ENCODE measurements around the gene VAV1. TPM values are rescaled to one million over a fixed set of nuclear protein-coding genes. Genes with fewer than 3 reads are reported as not detected.

Gene VAV1
- total and polyA plus RNA-seq, 7 experiments from 2014 or later, result 26.2 to 132 (median 97.2) TPM

DNA sequence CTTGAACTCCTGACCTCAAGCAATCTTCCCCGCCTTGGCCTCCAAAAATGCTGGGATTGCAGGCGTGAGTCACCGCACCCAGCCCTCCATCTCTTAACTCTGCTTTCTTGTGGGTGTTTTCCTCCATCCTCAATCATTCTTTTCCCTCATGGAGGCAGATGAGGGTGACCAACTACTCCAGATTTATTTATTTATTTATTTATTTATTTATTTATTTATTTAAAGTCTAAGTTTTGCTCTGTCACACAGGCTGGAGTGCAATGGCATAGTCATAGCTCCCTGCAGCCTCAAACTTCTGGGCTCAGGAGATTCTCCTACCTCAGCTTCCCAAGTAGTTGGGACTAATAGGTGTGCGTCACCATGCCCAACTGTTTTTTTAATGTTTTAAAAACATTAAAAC, 14.9 kb downstream of the VAV1 start:
- Mint-ChIP-seq H3K27me3 (no peaks in the 10 kb centered on the region), H3K36me3 (peaks cover 7 to 45% (median 26%) of the 10 kb centered on the region in 5 donors)
- POLR2A ChIA-PET, result interaction anchor here (1.1 kb wide), 1 partner anchor 15 kb away, joined by 3 read pairs; the partner anchor contains the start of gene VAV1

DNA sequence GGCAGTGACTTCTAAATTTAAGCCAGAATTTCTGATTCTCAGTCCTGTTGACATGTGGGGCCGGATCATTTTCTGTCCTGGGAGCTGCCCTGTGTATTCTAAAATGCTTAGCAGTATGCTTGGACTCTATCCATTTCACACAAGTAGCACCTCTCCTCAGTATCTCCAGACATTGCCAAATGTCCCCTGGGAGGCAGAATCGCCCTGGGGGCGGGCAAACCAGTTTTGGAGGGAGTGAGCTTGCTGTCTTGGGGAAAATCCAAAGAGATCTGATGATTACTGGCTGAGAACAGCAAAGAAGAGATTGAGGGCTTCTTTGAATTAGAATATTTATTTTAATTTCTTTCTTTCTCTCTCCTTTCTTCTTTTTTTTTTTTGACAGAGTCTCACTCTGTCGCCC, 16.4 kb downstream of the VAV1 start:
- Histone ChIP-seq H3K9me3 (ENCODE audit: control insufficient read depth in 2 of 3, low read length in 3 of 3) (no peaks in the 10 kb centered on the region), H3K27me3 (ENCODE audit: control insufficient read depth in 2 of 2, insufficient read depth in 2 of 2, low read length in 2 of 2) (no peaks in the 10 kb centered on the region), H3K27ac (ENCODE audit: low read depth, low read length) (no peak overlapping the region), H3K36me3 (ENCODE audit: control insufficient read depth in 2 of 3, insufficient read depth in 3 of 3, low read length in 3 of 3) (peaks cover 0 to 22% (median 11%) of the 10 kb centered on the region in 3 experiments), H3K4me1 (ENCODE audit: control insufficient read depth in 2 of 2, insufficient read depth in 2 of 2, low read length in 2 of 2) (peaks cover 6 to 53% of the 10 kb centered on the region in 2 donors), H3K4me3 (ENCODE audit: low read length) (no peak overlapping the region)
- Mint-ChIP-seq H3K27me3 (no peaks in the 10 kb centered on the region), H3K4me1 (peaks cover 58 to 88% (median 74%) of the 10 kb centered on the region in 7 donors), H3K4me3 (peak overlapping the region in 7 of 10 donors; percentile 13 to 62 (median 49)), H3K27ac (peak overlapping the region in 8 of 9 donors; percentile 28 to 87 (median 75)), H3K9me3 (peaks cover 0 to 4% (median 0%) of the 10 kb centered on the region in 11 donors), H3K36me3 (peaks cover 7 to 57% (median 33%) of the 10 kb centered on the region in 5 donors)
- no peak for DNase-seq
- CTCF ChIA-PET, result no interaction called here
- ATAC-seq, result no peak
- POLR2A ChIA-PET, result no interaction called here
- intact Hi-C loops (cut with micrococcal nuclease), result no loop called here

More for the DNA sequence above, 14.9 kb downstream of the VAV1 start:
- Histone ChIP-seq H3K9me3 (ENCODE audit: control insufficient read depth in 2 of 3, low read length in 3 of 3) (no peaks in the 10 kb centered on the region), H3K27me3 (ENCODE audit: control insufficient read depth in 2 of 2, insufficient read depth in 2 of 2, low read length in 2 of 2) (no peaks in the 10 kb centered on the region), H3K4me1 (ENCODE audit: control insufficient read depth in 2 of 2, insufficient read depth in 2 of 2, low read length in 2 of 2) (peaks cover 12 to 43% of the 10 kb centered on the region in 2 donors), H3K36me3 (ENCODE audit: control insufficient read depth in 2 of 3, insufficient read depth in 3 of 3, low read length in 3 of 3) (peaks cover 0 to 22% (median 11%) of the 10 kb centered on the region in 3 experiments), H3K4me3 (ENCODE audit: low read length) (no peak overlapping the region), H3K27ac (ENCODE audit: low read depth, low read length) (no peak overlapping the region)
- Mint-ChIP-seq H3K4me3 (no peak overlapping the region), H3K4me1 (peaks cover 48 to 86% (median 69%) of the 10 kb centered on the region in 7 donors), H3K27ac (peak overlapping the region in 4 of 9 donors; percentile 15 to 81 (median 52)), H3K9me3 (no peaks in the 10 kb centered on the region)
- intact Hi-C loops (cut with micrococcal nuclease), result no loop called here
- CTCF ChIA-PET, result no interaction called here
- DNase-seq, result no peak
- no peak for ATAC-seq

DNA sequence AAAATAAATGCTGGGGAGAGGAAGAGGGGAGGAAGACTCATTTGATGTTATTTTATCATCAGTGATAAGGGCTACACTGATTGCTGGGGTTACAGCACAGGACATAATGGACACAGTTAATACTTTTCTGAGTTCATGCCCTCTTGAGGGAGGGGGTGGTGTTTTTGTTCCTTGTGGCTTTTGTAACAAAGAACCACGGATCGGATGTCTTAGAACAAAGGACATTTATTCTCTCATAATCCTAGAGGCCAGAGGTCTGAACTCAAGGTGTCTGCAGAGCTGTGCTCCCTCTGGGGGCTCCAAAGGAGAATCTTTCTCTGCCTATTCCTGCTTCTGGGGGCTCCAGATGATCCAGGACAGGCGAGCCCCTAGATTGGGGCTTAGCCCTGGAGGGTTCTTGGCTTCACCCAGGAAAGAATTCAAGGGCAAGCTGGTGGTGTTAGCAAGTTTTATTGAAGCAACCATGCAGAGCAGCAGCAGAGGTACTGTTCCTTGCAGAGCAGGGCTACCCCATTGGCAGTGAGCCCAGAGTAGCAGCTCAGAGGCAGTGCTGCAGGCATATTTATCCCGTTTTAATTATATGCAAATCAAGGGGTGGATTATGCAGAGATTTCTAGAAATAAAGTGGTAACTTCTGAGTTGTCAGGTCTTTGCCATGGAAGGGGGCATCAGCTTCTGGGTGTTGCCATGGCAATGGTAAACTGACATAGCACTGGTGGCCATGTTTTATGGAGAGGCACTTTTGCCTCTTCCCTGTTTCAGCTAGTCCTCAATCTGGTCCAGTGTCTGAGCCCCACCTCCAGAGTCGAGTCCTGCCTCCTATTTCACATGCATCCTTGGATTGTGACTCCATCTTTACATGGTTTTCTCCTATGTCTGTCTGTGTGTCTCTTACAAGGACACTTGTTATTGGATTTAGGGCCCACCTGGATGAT, 18.0 kb downstream of the VAV1 start:
- Mint-ChIP-seq H3K36me3 (peaks cover 7 to 60% (median 41%) of the 10 kb centered on the region in 5 donors), H3K9me3 (peaks cover 0 to 11% (median 1%) of the 10 kb centered on the region in 11 donors), H3K27me3 (no peaks in the 10 kb centered on the region), H3K27ac (peak overlapping the region; percentile 29 to 93 (median 81)), H3K4me3 (peak overlapping the region in 9 of 10 donors; percentile 29 to 82 (median 62)), H3K4me1 (peaks cover 50 to 89% (median 76%) of the 10 kb centered on the region in 7 donors)
- Histone ChIP-seq H3K9me3 (ENCODE audit: control insufficient read depth in 2 of 3, low read length in 3 of 3) (no peaks in the 10 kb centered on the region), H3K27ac (ENCODE audit: low read depth, low read length) (peak overlapping the region; percentile 41), H3K4me3 (ENCODE audit: low read length) (no peak overlapping the region), H3K27me3 (ENCODE audit: control insufficient read depth in 2 of 2, insufficient read depth in 2 of 2, low read length in 2 of 2) (no peaks in the 10 kb centered on the region), H3K4me1 (ENCODE audit: control insufficient read depth in 2 of 2, insufficient read depth in 2 of 2, low read length in 2 of 2) (peaks cover 6 to 55% of the 10 kb centered on the region in 2 donors), H3K36me3 (ENCODE audit: control insufficient read depth in 2 of 3, insufficient read depth in 3 of 3, low read length in 3 of 3) (peaks cover 0 to 16% (median 11%) of the 10 kb centered on the region in 3 experiments)
- peak in 1 of 9 donors; percentile 23 for DNase-seq
- ChIA-PET POLR2A (interaction anchor here (0.7 to 4.3 kb wide), 6 partner anchors 9 to 41 kb away, joined by 3 to 26 read pairs (median 4); partner anchors contain the start of gene VAV1), CTCF (interaction anchor here (1.0 kb wide), 1 partner anchor 17 kb away, joined by 5 read pairs; the partner anchor contains the start of gene VAV1)
- ATAC-seq, result no peak
- intact Hi-C loops (cut with micrococcal nuclease), result no loop called here

DNA sequence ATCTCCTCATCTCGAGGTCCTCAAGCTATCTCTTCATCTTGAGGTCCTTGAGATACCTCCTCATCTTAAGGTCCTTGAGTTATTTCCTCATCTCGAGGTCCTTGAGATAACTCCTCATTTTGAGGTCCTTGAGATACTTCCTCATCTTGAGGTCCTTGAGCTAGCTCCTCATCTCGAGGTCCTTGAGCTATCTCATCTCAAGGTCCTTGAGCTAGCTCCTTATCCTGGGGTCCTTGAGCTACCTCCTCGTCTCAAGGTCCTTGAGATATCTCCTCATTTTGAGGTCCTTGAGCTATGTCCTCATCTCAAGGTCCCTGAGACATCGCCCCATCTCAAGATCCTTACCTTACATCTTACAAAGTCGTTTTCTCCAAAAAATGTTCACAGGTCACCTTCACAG, 18.7 kb downstream of the VAV1 start:
- POLR2A ChIA-PET, result interaction anchor here (0.8 to 4.3 kb wide), 4 partner anchors 10 to 40 kb away, joined by 3 to 26 read pairs (median 8); partner anchors contain the start of gene VAV1
- Histone ChIP-seq H3K4me1 (ENCODE audit: control insufficient read depth in 2 of 2, insufficient read depth in 2 of 2, low read length in 2 of 2) (peaks cover 6 to 58% of the 10 kb centered on the region in 2 donors), H3K36me3 (ENCODE audit: control insufficient read depth in 2 of 3, insufficient read depth in 3 of 3, low read length in 3 of 3) (peaks cover 0 to 17% (median 11%) of the 10 kb centered on the region in 3 experiments), H3K4me3 (ENCODE audit: low read length) (no peak overlapping the region), H3K9me3 (ENCODE audit: control insufficient read depth in 2 of 3, low read length in 3 of 3) (no peaks in the 10 kb centered on the region), H3K27me3 (ENCODE audit: control insufficient read depth in 2 of 2, insufficient read depth in 2 of 2, low read length in 2 of 2) (no peaks in the 10 kb centered on the region), H3K27ac (ENCODE audit: low read depth, low read length) (peak overlapping the region; percentile 41)
- Mint-ChIP-seq H3K9me3 (peaks cover 0 to 11% (median 1%) of the 10 kb centered on the region in 11 donors), H3K27me3 (no peaks in the 10 kb centered on the region), H3K27ac (peak overlapping the region; percentile 18 to 93 (median 82)), H3K4me1 (peaks cover 51 to 90% (median 78%) of the 10 kb centered on the region in 7 donors), H3K36me3 (peaks cover 3 to 63% (median 40%) of the 10 kb centered on the region in 5 donors), H3K4me3 (peak overlapping the region in 6 of 10 donors; percentile 29 to 82 (median 55))
- intact Hi-C loops (cut with micrococcal nuclease), result no loop called here
- DNase-seq, result no peak
- no peak for ATAC-seq
- CTCF ChIA-PET, result interaction anchor here (1.0 kb wide), 1 partner anchor 18 kb away, joined by 5 read pairs; the partner anchor contains the start of gene VAV1

DNA sequence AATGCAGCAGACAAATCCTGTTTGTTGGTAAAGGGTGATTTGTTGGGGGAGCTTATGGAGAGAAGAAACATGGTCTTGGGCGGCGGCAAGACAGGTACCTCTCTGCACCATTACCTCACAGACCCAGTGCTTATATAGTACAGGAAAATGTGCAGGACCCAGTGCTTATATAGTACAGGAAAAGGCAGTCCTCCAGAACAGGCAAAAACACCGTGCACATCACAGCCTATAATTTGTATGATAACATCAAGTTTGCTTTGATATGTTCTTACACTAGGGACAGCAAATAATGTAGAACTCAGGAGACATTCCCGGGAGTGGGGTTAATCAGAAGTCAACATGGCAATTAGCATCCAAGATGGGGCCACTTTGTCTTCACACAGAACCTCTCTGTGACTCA, 20.9 kb downstream of the VAV1 start:
- POLR2A ChIA-PET, result interaction anchor here (1.5 to 4.3 kb wide), 3 partner anchors 8 to 21 kb away, joined by 4 to 26 read pairs (median 4); partner anchors contain the start of gene VAV1

DNA sequence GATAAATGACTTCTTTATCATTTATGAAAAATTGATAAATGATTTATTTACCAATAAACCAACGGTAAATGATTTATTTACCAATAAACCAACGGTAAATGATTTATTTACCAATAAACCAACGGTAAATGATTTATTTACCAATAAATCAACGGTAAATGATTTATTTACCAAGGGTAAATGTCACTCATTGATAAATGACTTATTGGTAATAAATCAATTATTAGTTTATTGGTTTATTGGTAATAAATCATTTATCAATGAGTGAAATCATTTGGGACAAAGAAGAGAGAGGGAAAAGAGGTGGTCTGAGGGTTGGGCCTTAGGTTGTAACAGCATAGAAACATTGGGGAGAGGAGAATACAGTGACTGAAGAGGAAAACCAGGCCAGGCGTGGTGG, 21.5 kb downstream of the VAV1 start:
- POLR2A ChIA-PET, result interaction anchor here (1.6 kb wide), 1 partner anchor 22 kb away, joined by 4 read pairs; the partner anchor contains the start of gene VAV1
- CTCF ChIA-PET, result no interaction called here
- H3K27me3 ChIP-seq (ENCODE audit: control insufficient read depth in 2 of 2, insufficient read depth in 2 of 2, low read length in 2 of 2), result no peaks in the 10 kb centered on the region
- intact Hi-C loops (cut with micrococcal nuclease), result loop anchor here in 1 of 2 donors (1.0 kb wide), 1 partner anchor 7 kb away; no protein-coding TSS in a partner anchor
- Mint-ChIP-seq H3K9me3 (peaks cover 0 to 11% (median 2%) of the 10 kb centered on the region in 11 donors), H3K27me3 (no peaks in the 10 kb centered on the region), H3K27ac (peak overlapping the region; percentile 42 to 85 (median 79)), H3K4me1 (peaks cover 59 to 98% (median 81%) of the 10 kb centered on the region in 7 donors), H3K4me3 (peak overlapping the region in 7 of 10 donors; percentile 4 to 62 (median 12)), H3K36me3 (peaks cover 8 to 68% (median 40%) of the 10 kb centered on the region in 5 donors)
- H3K4me1 ChIP-seq (ENCODE audit: control insufficient read depth in 2 of 2, insufficient read depth in 2 of 2, low read length in 2 of 2), result peaks cover 6 to 59% of the 10 kb centered on the region in 2 donors
- no peaks in the 10 kb centered on the region for H3K9me3 ChIP-seq (ENCODE audit: control insufficient read depth in 2 of 3, low read length in 3 of 3)
- DNase-seq (no peak), ATAC-seq (no peak)
- H3K4me3 ChIP-seq (ENCODE audit: low read length), result no peak overlapping the region
- H3K36me3 ChIP-seq (ENCODE audit: control insufficient read depth in 2 of 3, insufficient read depth in 3 of 3, low read length in 3 of 3), result peaks cover 0 to 16% (median 11%) of the 10 kb centered on the region in 3 experiments
- no peak overlapping the region for H3K27ac ChIP-seq (ENCODE audit: low read depth, low read length)

More for the DNA sequence above, 20.9 kb downstream of the VAV1 start:
- peaks cover 0 to 11% (median 2%) of the 10 kb centered on the region in 11 donors for H3K9me3 Mint-ChIP-seq
- no peak for DNase-seq
- no peaks in the 10 kb centered on the region for H3K27me3 Mint-ChIP-seq
- ATAC-seq, result peak; percentile 41
- H3K4me1 Mint-ChIP-seq, result peaks cover 59 to 99% (median 83%) of the 10 kb centered on the region in 7 donors
- Histone ChIP-seq H3K27ac (ENCODE audit: low read depth, low read length) (peak overlapping the region; percentile 36), H3K36me3 (ENCODE audit: control insufficient read depth in 2 of 3, insufficient read depth in 3 of 3, low read length in 3 of 3) (peaks cover 0 to 16% (median 11%) of the 10 kb centered on the region in 3 experiments), H3K4me1 (ENCODE audit: control insufficient read depth in 2 of 2, insufficient read depth in 2 of 2, low read length in 2 of 2) (peaks cover 6 to 65% of the 10 kb centered on the region in 2 donors), H3K27me3 (ENCODE audit: control insufficient read depth in 2 of 2, insufficient read depth in 2 of 2, low read length in 2 of 2) (no peaks in the 10 kb centered on the region), H3K4me3 (ENCODE audit: low read length) (no peak overlapping the region), H3K9me3 (ENCODE audit: control insufficient read depth in 2 of 3, low read length in 3 of 3) (no peaks in the 10 kb centered on the region)
- H3K36me3 Mint-ChIP-seq, result peaks cover 8 to 68% (median 41%) of the 10 kb centered on the region in 5 donors
- peak overlapping the region in 9 of 10 donors; percentile 52 to 82 (median 64) for H3K4me3 Mint-ChIP-seq
- CTCF ChIA-PET, result interaction anchor here (0.6 kb wide), 1 partner anchor 149 kb away, joined by 3 read pairs; no protein-coding TSS in a partner anchor
- intact Hi-C loops (cut with micrococcal nuclease), result loop anchor here in 1 of 2 donors (1.0 kb wide), 1 partner anchor 8 kb away; no protein-coding TSS in a partner anchor
- H3K27ac Mint-ChIP-seq, result peak overlapping the region; percentile 36 to 93 (median 83)
